Pancreas (tissue), 10 donors: ENCODE measurements around the gene LPCAT1. TPM values are rescaled to one million over a fixed set of nuclear protein-coding genes. Genes with fewer than 3 reads are reported as not detected.

Experiments used
- ATAC-seq, 4 donors: fragments of 200-7000 bp; cut with Tn5 transposase; one replicate each; pipeline versions ENCODE4 v1.8.0 to v1.9.1; 2020; ENCODE audit warnings: mild to moderate bottlenecking in 4 of 4, moderate library complexity in 4 of 4
- DNase-seq, 6 donors: peaks; one replicate each; pipeline ENCODE4 v3.0.0-alpha.2; 2020
- FAIRE-seq: peaks from 2 replicates; lab custom pipeline; 2012; peaks lifted over from hg19 to GRCh38; lab: Jason Lieb, UNC
- H3K27ac ChIP-seq, 4 donors: fragments of 200-600 bp; sonication (generic); 1 replicate in 3 of 4; 2 replicates in 1 of 4; pipeline versions ENCODE4 v1.5.0 to v1.8.0; 2020
- H3K27me3 ChIP-seq, 4 donors: fragments of 200-600 bp; one replicate each; pipeline ENCODE4 v1.8.0; 2021
- H3K36me3 ChIP-seq, 3 donors: fragments of 200-600 bp; sonication (generic) in 1 of 3; one replicate each; pipeline versions ENCODE4 v1.5.0 to v1.8.0; 2020 to 2021
- H3K4me1 ChIP-seq, 3 donors: fragments of 200-600 bp; one replicate each; pipeline ENCODE4 v1.8.0; 2021
- H3K4me3 ChIP-seq, 4 donors: fragments of 200-600 bp; sonication (generic) in 2 of 4; one replicate each; pipeline versions ENCODE4 v1.5.0 to v1.8.0; 2020 to 2021
- H3K9me3 ChIP-seq, 4 donors: fragments of 200-600 bp; one replicate each; pipeline ENCODE4 v1.8.0; 2021
- CTCF ChIP-seq, 4 donors: fragments of 200-600 bp; sonication (generic) in 3 of 4; IDR thresholded peaks; one replicate each; pipeline versions ENCODE4 v1.5.0 to v1.8.0; 2021; ENCODE audit warnings: antibody characterized with exemption in 4 of 4
- WGBS, 2 donors: extraction: QIAGEN DNeasy Blood & Tissue Kit; methylation state at CpG; one replicate each; pipeline ENCODE4 v1.1.7; 2013; 5-methylcytosine and 5-hydroxymethylcytosine counted together
- intact Hi-C, 3 donors: fragments of 100-400 bp; cut with DNase I; formaldehyde crosslinking; loops; one replicate each; pipeline versions ENCODE4 v1.11.1 to v1.14.2; 2022
- polyA plus RNA-seq, 2 donors: library from polyadenylated mRNA; stranded (reverse); fragments of 200-250 nt; gene quantifications; one replicate each; pipeline ENCODE4 v1.2.3, GENCODE V29; 2013
- total RNA-seq, 6 donors: library from RNA; stranded (reverse); fragmentation: NEBNext Ultra II Directional in 4 of 6; extraction: Animal tissue kit (Norgen Biotek cat#: 25700) in 4 of 6; gene quantifications; one replicate each; pipeline versions ENCODE4 v1.2.1 to v1.2.4, GENCODE V29; 2021 to 2023
- donor health status: healthy with polysubstance abuse.
- donor health status: DM: no; HTN: no; CAD: no; lungs with moderate emphysema.
- donor health status: DM: no; HTN: no; CAD: no.
- donor health status: control.
- donor health status: control.
- donor health status: Bipolar disorder and iron deficiency.
- donor health status: DM: yes; HTN: yes; CAD: no.
- donor health status: DM: no; HTN: no; CAD: no.
- donor health status: DM: no; HTN: no; CAD: no.
- donor health status: DM: yes; HTN: yes; CAD: no.

Gene LPCAT1
- total and polyA plus RNA-seq, 8 donors, result 6.5 to 26.1 (median 13.8) TPM

GRCh38 chr5:1502737-1503120, 21.0 kb downstream of the LPCAT1 start:
- TF ChIP-seq CTCF (IDR thresholded peaks at IDR 0.05), result no peak
- Histone ChIP-seq H3K4me3 (no peak overlapping the region), H3K9me3 (no peaks in the 10 kb centered on the region), H3K36me3 (no peaks in the 10 kb centered on the region), H3K27ac (peak overlapping the region in 1 of 4 donors; percentile 55), H3K4me1 (no peaks in the 10 kb centered on the region), H3K27me3 (no peaks in the 10 kb centered on the region)
- FAIRE-seq (no peak), ATAC-seq (no peak), DNase-seq (no peak)
- WGBS, 2 donors, result 94 to 95% methylated on average over 10 of the region's 10 CpGs
- intact Hi-C loops, result no loop called here

GRCh38 chr5:1502046-1502736, 21.6 kb downstream of the LPCAT1 start:
- ATAC-seq, result peak in 3 of 4 donors; percentile 38 to 71 (median 56)
- no peak for TF ChIP-seq CTCF (IDR thresholded peaks at IDR 0.05)
- Histone ChIP-seq H3K27me3 (no peaks in the 10 kb centered on the region), H3K36me3 (no peaks in the 10 kb centered on the region), H3K9me3 (no peaks in the 10 kb centered on the region), H3K4me1 (no peaks in the 10 kb centered on the region), H3K4me3 (no peak overlapping the region), H3K27ac (no peak overlapping the region)
- intact Hi-C loops, result no loop called here
- WGBS, 2 donors, result 89 to 91% methylated on average over 23 of the region's 23 CpGs
- no peak for FAIRE-seq
- DNase-seq, result peak in 1 of 6 donors; percentile 52

GRCh38 chr5:1501372-1502045, 22.3 kb downstream of the LPCAT1 start:
- ATAC-seq (no peak), DNase-seq (peak in 1 of 6 donors; percentile 54), FAIRE-seq (no peak)
- no peaks in the 10 kb centered on the region for H3K9me3 ChIP-seq
- 96 to 97% methylated on average over 27 to 28 of the region's 28 CpGs for WGBS, 2 donors
- no peak overlapping the region for H3K27ac ChIP-seq
- H3K27me3 ChIP-seq, result no peaks in the 10 kb centered on the region
- no peak for TF ChIP-seq CTCF (IDR thresholded peaks at IDR 0.05)
- H3K4me3 ChIP-seq, result no peak overlapping the region
- H3K36me3 ChIP-seq, result no peaks in the 10 kb centered on the region
- intact Hi-C loops, result no loop called here
- H3K4me1 ChIP-seq, result no peaks in the 10 kb centered on the region

- Histone ChIP-seq H3K4me3 (no peak overlapping the region), H3K27me3 (no peaks in the 10 kb centered on the region), H3K4me1 (no peaks in the 10 kb centered on the region), H3K9me3 (no peaks in the 10 kb centered on the region), H3K27ac (no peak overlapping the region), H3K36me3 (no peaks in the 10 kb centered on the region)
- DNase-seq (peak in 1 of 6 donors; percentile 58), ATAC-seq (peak in 3 of 4 donors; percentile 24 to 60 (median 40)), FAIRE-seq (no peak)
- WGBS, 2 donors, result 60 to 63% methylated on average over 16 of the region's 16 CpGs
- no peak for TF ChIP-seq CTCF (IDR thresholded peaks at IDR 0.05)
- intact Hi-C loops, result no loop called here
Measured at GRCh38 chr5:1500411-1501091, 23.2 kb downstream of the LPCAT1 start.
